ENCODE measurements around the gene FLT3. TPM values are rescaled to one million over a fixed set of nuclear protein-coding genes. Genes with fewer than 3 reads are reported as not detected.

FLT3 gene
- total and polyA plus RNA-seq, 9 of the 15 experiments (the other 6 are each of a cell fraction or from before 2014, with no cell fraction given) = not detected

GRCh38 chr13:28027607-28028364, 72.6 kb downstream of the FLT3 start:
- 0% methylated on average over 6 of the region's 8 CpGs for WGBS (ENCODE audit: insufficient coverage, low coverage, missing lambda C conversion rate)
- Histone ChIP-seq H3K4me2 (ENCODE audit: insufficient read depth, low read length) (no peak overlapping the region), H3K9ac (ENCODE audit: insufficient read depth in 1 of 2, low read depth in 2 of 2, low read length in 2 of 2) (no peak overlapping the region), H3K27ac (ENCODE audit: extremely low read depth, low read depth, low read length) (no peak overlapping the region), H3K9me1 (ENCODE audit: control insufficient read depth, insufficient read depth, low read length) (no peaks in the 10 kb centered on the region), H2AFZ (ENCODE audit: low read depth, low read length) (no peak overlapping the region), H3K27me3 (ENCODE audit: control insufficient read depth in 2 of 2, insufficient read depth in 2 of 2, low read length in 2 of 2) (peaks cover 7 to 26% of the 10 kb centered on the region in 2 experiments; a peak in 4 of 5 replicates), H4K20me1 (replicated peaks; ENCODE audit: control insufficient read depth, insufficient read depth, low read length) (no peaks in the 10 kb centered on the region), H3K79me2 (ENCODE audit: control insufficient read depth, insufficient read depth, low read length) (no peaks in the 10 kb centered on the region), H3K9me3 (replicated peaks; ENCODE audit: control insufficient read depth, insufficient read depth, low read depth, low read length) (no peaks in the 10 kb centered on the region), H3K4me3 (no peak overlapping the region), H3K36me3 (ENCODE audit: control insufficient read depth, insufficient read depth, low read length) (no peaks in the 10 kb centered on the region), H3K4me1 (replicated peaks in 1 of 2; ENCODE audit: control insufficient read depth in 2 of 2, insufficient read depth in 2 of 2, low read length in 2 of 2) (no peaks in the 10 kb centered on the region)
- intact Hi-C loops (cut with micrococcal nuclease) (no loop called here), in situ Hi-C loops (cut with MboI) (no loop called here)
- DNase-seq (ENCODE audit: extremely low read depth in 1 of 4, low spot score in 3 of 4) = no peak
- no TSS peak for BruUV-seq (replicated peaks)
- ATAC-seq = no peak
- FAIRE-seq = no peak
- CTCF ChIA-PET (ENCODE audit: low intra/inter-chr PET ratio) = no interaction called here
- POLR2A ChIA-PET = interaction anchor here (0.7 kb wide), 1 partner anchor 1161 kb away, joined by 3 read pairs; no protein-coding TSS in a partner anchor
- no peak for TF ChIP-seq XRCC3 (IDR thresholded peaks at IDR 0.05)
- no peak for TF ChIP-seq IRF1 (CRISPR knock-in tag; IDR thresholded peaks at IDR 0.05; ENCODE audit: borderline replicate concordance)
- TF ChIP-seq, protein P1, sequence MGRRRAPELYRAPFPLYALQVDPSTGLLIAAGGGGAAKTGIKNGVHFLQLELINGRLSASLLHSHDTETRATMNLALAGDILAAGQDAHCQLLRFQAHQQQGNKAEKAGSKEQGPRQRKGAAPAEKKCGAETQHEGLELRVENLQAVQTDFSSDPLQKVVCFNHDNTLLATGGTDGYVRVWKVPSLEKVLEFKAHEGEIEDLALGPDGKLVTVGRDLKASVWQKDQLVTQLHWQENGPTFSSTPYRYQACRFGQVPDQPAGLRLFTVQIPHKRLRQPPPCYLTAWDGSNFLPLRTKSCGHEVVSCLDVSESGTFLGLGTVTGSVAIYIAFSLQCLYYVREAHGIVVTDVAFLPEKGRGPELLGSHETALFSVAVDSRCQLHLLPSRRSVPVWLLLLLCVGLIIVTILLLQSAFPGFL (CRISPR knock-in tag; IDR thresholded peaks at IDR 0.05) = no peak
- TF ChIP-seq ZNF347 (CRISPR knock-in tag; IDR thresholded peaks at IDR 0.05; ENCODE audit: low read depth) = no peak
- TF ChIP-seq HMBOX1 (IDR thresholded peaks at IDR 0.05) = no peak

Measured in K562 (cell line).